Fibroblast of lung (primary cell): Measurements from ENCODE around the gene RPH3AL. TPM values are rescaled to one million over a fixed set of nuclear protein-coding genes. Genes with fewer than 3 reads are reported as not detected.

Experiments
- DNase-seq, 2 donors: peaks; one replicate each; pipeline versions ENCODE4 v3.0.0 to v3.0.0-alpha.2; 2010; ENCODE audit warnings: low read depth in 2 of 2
- H2AFZ ChIP-seq: 2 replicates; pipeline ENCODE4 v1.5.1; 2012; ENCODE audit warnings: low read length, control low read depth, inconsistent platforms
- H3K27ac ChIP-seq: 2 replicates; pipeline ENCODE4 v1.5.1; 2011; ENCODE audit warnings: low read length, control low read depth; ENCODE audit not compliant: insufficient read depth
- H3K27me3 ChIP-seq: 2 replicates; pipeline ENCODE4 v1.5.1; 2011; ENCODE audit warnings: mild to moderate bottlenecking, low read length; ENCODE audit not compliant: control insufficient read depth, insufficient read depth
- H3K36me3 ChIP-seq: 2 replicates; pipeline ENCODE4 v1.5.1; 2011; ENCODE audit warnings: low read length; ENCODE audit not compliant: control insufficient read depth, insufficient read depth
- H3K4me1 ChIP-seq: 2 replicates; pipeline ENCODE4 v1.5.1; 2011; ENCODE audit warnings: low read length; ENCODE audit not compliant: control insufficient read depth, insufficient read depth; ENCODE audit errors: extremely low read depth
- H3K4me2 ChIP-seq: 2 replicates; pipeline ENCODE4 v1.5.1; 2011; ENCODE audit warnings: low read length, control low read depth; ENCODE audit not compliant: insufficient read depth; ENCODE audit errors: extremely low read depth
- H3K4me3 ChIP-seq, 4 experiments: fragments of 200-600 bp in 1 of 4; sonication (generic) in 1 of 4; replicated peaks in 1 of 4; 2 replicates each; pipeline ENCODE4 v1.5.1; 2011 to 2016; ENCODE audit warnings: low read length in 4 of 4, low read depth in 3 of 4, mild to moderate bottlenecking in 3 of 4, control low read depth in 2 of 4, inconsistent platforms in 1 of 4, mixed read lengths in 1 of 4; ENCODE audit not compliant: insufficient read depth in 1 of 4; ENCODE audit errors: control extremely low read depth in 1 of 4
- H3K79me2 ChIP-seq: 2 replicates; pipeline ENCODE4 v1.5.1; 2012; ENCODE audit warnings: mild to moderate bottlenecking, low read length, inconsistent platforms; ENCODE audit not compliant: control insufficient read depth, insufficient read depth
- H3K9ac ChIP-seq: 2 replicates; pipeline ENCODE4 v1.5.1; 2011; ENCODE audit warnings: mild to moderate bottlenecking, low read length, control low read depth; ENCODE audit not compliant: insufficient read depth
- H3K9me3 ChIP-seq: 2 replicates; pipeline ENCODE4 v1.5.1; 2012; ENCODE audit warnings: low read depth, low read length; ENCODE audit not compliant: control insufficient read depth, insufficient read depth
- H4K20me1 ChIP-seq: 2 replicates; pipeline ENCODE4 v1.5.1; 2011; ENCODE audit warnings: low read length; ENCODE audit not compliant: control insufficient read depth, insufficient read depth; ENCODE audit errors: extremely low read depth
- CTCF ChIP-seq, 2 donors: IDR thresholded peaks in 1 of 2; conservative IDR thresholded peaks in 1 of 2; 1 replicate in 1 of 2; 2 replicates in 1 of 2; pipeline ENCODE4 v1.5.1; 2011 to 2012; ENCODE audit warnings: low read length in 2 of 2, control low read depth in 1 of 2, inconsistent platforms in 1 of 2, low read depth in 1 of 2, mild to moderate bottlenecking in 1 of 2
- EZH2 ChIP-seq: IDR thresholded peaks from 2 replicates; pipeline ENCODE4 v1.5.1; 2012; ENCODE audit warnings: low read length, control low read depth, mild to moderate bottlenecking; ENCODE audit errors: missing control alignments
- polyA plus RNA-seq, 2 donors: library from polyadenylated mRNA; depleted of rRNA in 1 of 2; stranded (reverse) in 1 of 2; unstranded in 1 of 2; fragments of >200 nt; gene quantifications; 2 replicates each; pipeline ENCODE4 v1.2.1, GENCODE V29; 2011 to 2012; ENCODE audit warnings: missing spikeins in 1 of 2
- total RNA-seq: library from RNA; depleted of rRNA; stranded (reverse); fragments of >200 nt; gene quantifications from 2 replicates; pipeline ENCODE4 v1.2.1, GENCODE V29; 2014

The RPH3AL gene
- total and polyA plus RNA-seq, 2 donors (not counting 1 experiment from before 2014, with no cell fraction given) = 0.49 to 3.0 TPM

GRCh38 chr17:223723-224471, 128.7 kb downstream of the RPH3AL start:
- H3K4me3 ChIP-seq = no peak overlapping the region
- no peaks in the 10 kb centered on the region for H3K27me3 ChIP-seq
- H4K20me1 ChIP-seq = no peaks in the 10 kb centered on the region
- no peak overlapping the region for H3K4me2 ChIP-seq
- H3K36me3 ChIP-seq = no peaks in the 10 kb centered on the region
- no peak for DNase-seq
- H3K9me3 ChIP-seq = no peaks in the 10 kb centered on the region
- TF ChIP-seq CTCF (conservative IDR thresholded peaks at IDR 0.05 in 1 of 2, IDR thresholded peaks at IDR 0.05 in 1 of 2; ENCODE audit: low read depth in 1 of 2, low read length in 2 of 2) (no peak), EZH2 (no peak)
- H3K27ac ChIP-seq = no peak overlapping the region
- no peak overlapping the region for H2AFZ ChIP-seq
- no peaks in the 10 kb centered on the region for H3K79me2 ChIP-seq
- no peaks in the 10 kb centered on the region for H3K4me1 ChIP-seq
- H3K9ac ChIP-seq = no peak overlapping the region

GRCh38 chr17:222172-222571, 130.4 kb downstream of the RPH3AL start:
- Histone ChIP-seq H3K79me2 (no peaks in the 10 kb centered on the region), H3K36me3 (no peaks in the 10 kb centered on the region), H3K9me3 (no peaks in the 10 kb centered on the region), H3K27ac (no peak overlapping the region), H4K20me1 (no peaks in the 10 kb centered on the region), H3K27me3 (no peaks in the 10 kb centered on the region), H3K4me3 (no peak overlapping the region), H2AFZ (no peak overlapping the region), H3K4me2 (no peak overlapping the region), H3K9ac (no peak overlapping the region), H3K4me1 (no peaks in the 10 kb centered on the region)
- no peak for TF ChIP-seq CTCF (conservative IDR thresholded peaks at IDR 0.05 in 1 of 2, IDR thresholded peaks at IDR 0.05 in 1 of 2; ENCODE audit: low read depth in 1 of 2, low read length in 2 of 2)
- TF ChIP-seq EZH2 = no peak
- no peak for DNase-seq

GRCh38 chr17:219696-220095, 132.9 kb downstream of the RPH3AL start:
- TF ChIP-seq CTCF (conservative IDR thresholded peaks at IDR 0.05 in 1 of 2, IDR thresholded peaks at IDR 0.05 in 1 of 2; ENCODE audit: low read depth in 1 of 2, low read length in 2 of 2) (no peak), EZH2 (no peak)
- Histone ChIP-seq H3K27me3 (no peaks in the 10 kb centered on the region), H3K4me2 (no peak overlapping the region), H3K9ac (no peak overlapping the region), H3K4me3 (no peak overlapping the region), H4K20me1 (no peaks in the 10 kb centered on the region), H3K9me3 (no peaks in the 10 kb centered on the region), H3K36me3 (no peaks in the 10 kb centered on the region), H3K27ac (no peak overlapping the region), H3K79me2 (no peaks in the 10 kb centered on the region), H3K4me1 (no peaks in the 10 kb centered on the region), H2AFZ (no peak overlapping the region)
- DNase-seq = no peak
